HepG2 (cell line): ENCODE measurements around the gene C10orf120.

Experiments
- CCAR2 ChIP-seq: fragments of 200-400 bp; formaldehyde crosslinking; optimal IDR thresholded peaks from 2 replicates; pipeline ENCODE3; 2018; ENCODE audit warnings: low read depth, mild to moderate bottlenecking, low read length, moderate library complexity
- EP300 ChIP-seq, 3 experiments: sonication (generic) in 1 of 3; formaldehyde crosslinking in 1 of 3; IDR thresholded peaks; 2 replicates each; pipeline versions ENCODE4 v1.5.1 to v1.6.1; 2011 to 2020; ENCODE audit warnings: low read depth in 2 of 3, low read length in 2 of 3, borderline replicate concordance in 1 of 3, improper control_type of control experiment in 1 of 3, mild to moderate bottlenecking in 1 of 3, missing genetic modification reagents in 1 of 3, moderate library complexity in 1 of 3
- ESRRA ChIP-seq: sonication (generic); formaldehyde crosslinking; IDR thresholded peaks from 2 replicates; pipeline ENCODE4 v1.5.1; 2020; ENCODE audit warnings: mild to moderate bottlenecking, low read depth, missing genetic modification reagents
- HNRNPUL1 ChIP-seq: fragments of 200-400 bp; formaldehyde crosslinking; IDR thresholded peaks from 2 replicates; pipeline ENCODE4 v1.6.1; 2017; ENCODE audit warnings: low read depth, mild to moderate bottlenecking, low read length, moderate library complexity
- HOXA7 ChIP-seq: sonication (generic); formaldehyde crosslinking; IDR thresholded peaks from 2 replicates; pipeline ENCODE4 v1.8.1; 2022; ENCODE audit warnings: mild to moderate bottlenecking, missing genetic modification reagents, moderate library complexity
- MTF1 ChIP-seq: sonication (generic); formaldehyde crosslinking; IDR thresholded peaks from 2 replicates; pipeline ENCODE4 v1.5.0; 2020; ENCODE audit warnings: missing genetic modification reagents
- POLR2AphosphoS5 ChIP-seq: IDR thresholded peaks from 2 replicates; pipeline ENCODE4 v1.6.1; 2012; ENCODE audit warnings: low read depth, low read length
- SIN3A ChIP-seq: IDR thresholded peaks from 2 replicates; pipeline ENCODE4 v1.6.1; 2011; ENCODE audit warnings: low read depth, mild to moderate bottlenecking, control low read depth, low read length, borderline replicate concordance
- SMAD3 ChIP-seq: sonication (generic); formaldehyde crosslinking; IDR thresholded peaks from 2 replicates; pipeline ENCODE4 v1.4.0; 2020; ENCODE audit warnings: missing genetic modification reagents
- SRF ChIP-seq: IDR thresholded peaks from 2 replicates; pipeline ENCODE4 v1.6.1; 2011; ENCODE audit warnings: mild to moderate bottlenecking, low read depth, low read length, moderate library complexity
- ZBTB7A ChIP-seq: sonication (generic); formaldehyde crosslinking; IDR thresholded peaks from 2 replicates; pipeline ENCODE4 v1.8.0; 2022; ENCODE audit warnings: mild to moderate bottlenecking, missing genetic modification reagents
- TF ChIP-seq, protein P1 (sequence below): sonication (generic); formaldehyde crosslinking; conservative IDR thresholded peaks from 2 replicates; pipeline ENCODE4 v1.4.0; 2020; ENCODE audit warnings: missing genetic modification reagents

DNA sequence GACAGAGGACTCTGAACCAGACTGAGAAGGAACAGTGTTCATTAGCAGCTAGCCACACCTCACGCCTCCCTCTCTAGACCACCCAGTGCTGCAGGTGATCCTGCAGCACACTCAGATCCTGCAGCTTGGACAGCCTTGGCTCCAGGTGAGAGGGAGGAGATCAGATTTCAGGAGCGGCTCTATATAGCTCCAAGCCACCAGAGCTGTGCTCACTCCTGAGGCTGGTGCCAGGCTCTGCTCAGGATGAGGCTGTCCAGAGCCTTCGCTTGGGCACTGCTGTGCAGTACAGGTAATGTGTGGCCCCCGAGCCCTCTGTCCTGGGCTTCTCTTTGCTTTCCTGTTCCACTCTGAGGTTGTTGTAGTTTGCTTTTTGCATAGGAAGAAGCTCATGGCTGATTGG lies 42.4 kb downstream of the C10orf120 start:
- TF ChIP-seq, protein P1, sequence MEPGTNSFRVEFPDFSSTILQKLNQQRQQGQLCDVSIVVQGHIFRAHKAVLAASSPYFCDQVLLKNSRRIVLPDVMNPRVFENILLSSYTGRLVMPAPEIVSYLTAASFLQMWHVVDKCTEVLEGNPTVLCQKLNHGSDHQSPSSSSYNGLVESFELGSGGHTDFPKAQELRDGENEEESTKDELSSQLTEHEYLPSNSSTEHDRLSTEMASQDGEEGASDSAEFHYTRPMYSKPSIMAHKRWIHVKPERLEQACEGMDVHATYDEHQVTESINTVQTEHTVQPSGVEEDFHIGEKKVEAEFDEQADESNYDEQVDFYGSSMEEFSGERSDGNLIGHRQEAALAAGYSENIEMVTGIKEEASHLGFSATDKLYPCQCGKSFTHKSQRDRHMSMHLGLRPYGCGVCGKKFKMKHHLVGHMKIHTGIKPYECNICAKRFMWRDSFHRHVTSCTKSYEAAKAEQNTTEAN (CRISPR knock-in tag) = no peak
- TF ChIP-seq CCAR2 = no peak
- no peak for TF ChIP-seq MTF1 (CRISPR knock-in tag)
- TF ChIP-seq HNRNPUL1 = no peak
- no peak for TF ChIP-seq SIN3A
- TF ChIP-seq SRF = no peak
- TF ChIP-seq HOXA7 (CRISPR knock-in tag) = no peak
- no peak for TF ChIP-seq ZBTB7A (CRISPR knock-in tag)
- no peak for TF ChIP-seq SMAD3 (CRISPR knock-in tag)
- TF ChIP-seq EP300 (IDR thresholded peaks at IDR 0.05; ENCODE audit: low read depth in 2 of 2, low read length in 2 of 2) = no peak
- no peak for TF ChIP-seq EP300 (CRISPR knock-in tag; IDR thresholded peaks at IDR 0.05; ENCODE audit: borderline replicate concordance)
- TF ChIP-seq POLR2AphosphoS5 = no peak
- no peak for TF ChIP-seq ESRRA (CRISPR knock-in tag)
